HL-60 (cell line): Measurements from ENCODE around the gene PRR14L.

Experiments
- GABPA ChIP-seq: IDR thresholded peaks from 2 replicates; pipeline ENCODE4 v1.6.1; 2012; ENCODE audit warnings: low read depth
- POLR2AphosphoS5 ChIP-seq: IDR thresholded peaks from 2 replicates; pipeline ENCODE4 v1.6.1; 2012; ENCODE audit warnings: low read depth
- TF ChIP-seq, protein P1 (sequence below): IDR thresholded peaks from 2 replicates; pipeline ENCODE4 v1.6.1; 2012; ENCODE audit warnings: low read depth; ENCODE audit not compliant: insufficient replicate concordance
- TF ChIP-seq, protein P2 (sequence below): IDR thresholded peaks from one replicate; pipeline ENCODE4 v1.5.1; 2011; ENCODE audit warnings: low read length, control low read depth, inconsistent platforms; ENCODE audit not compliant: insufficient read depth

- TF ChIP-seq, protein P1, sequence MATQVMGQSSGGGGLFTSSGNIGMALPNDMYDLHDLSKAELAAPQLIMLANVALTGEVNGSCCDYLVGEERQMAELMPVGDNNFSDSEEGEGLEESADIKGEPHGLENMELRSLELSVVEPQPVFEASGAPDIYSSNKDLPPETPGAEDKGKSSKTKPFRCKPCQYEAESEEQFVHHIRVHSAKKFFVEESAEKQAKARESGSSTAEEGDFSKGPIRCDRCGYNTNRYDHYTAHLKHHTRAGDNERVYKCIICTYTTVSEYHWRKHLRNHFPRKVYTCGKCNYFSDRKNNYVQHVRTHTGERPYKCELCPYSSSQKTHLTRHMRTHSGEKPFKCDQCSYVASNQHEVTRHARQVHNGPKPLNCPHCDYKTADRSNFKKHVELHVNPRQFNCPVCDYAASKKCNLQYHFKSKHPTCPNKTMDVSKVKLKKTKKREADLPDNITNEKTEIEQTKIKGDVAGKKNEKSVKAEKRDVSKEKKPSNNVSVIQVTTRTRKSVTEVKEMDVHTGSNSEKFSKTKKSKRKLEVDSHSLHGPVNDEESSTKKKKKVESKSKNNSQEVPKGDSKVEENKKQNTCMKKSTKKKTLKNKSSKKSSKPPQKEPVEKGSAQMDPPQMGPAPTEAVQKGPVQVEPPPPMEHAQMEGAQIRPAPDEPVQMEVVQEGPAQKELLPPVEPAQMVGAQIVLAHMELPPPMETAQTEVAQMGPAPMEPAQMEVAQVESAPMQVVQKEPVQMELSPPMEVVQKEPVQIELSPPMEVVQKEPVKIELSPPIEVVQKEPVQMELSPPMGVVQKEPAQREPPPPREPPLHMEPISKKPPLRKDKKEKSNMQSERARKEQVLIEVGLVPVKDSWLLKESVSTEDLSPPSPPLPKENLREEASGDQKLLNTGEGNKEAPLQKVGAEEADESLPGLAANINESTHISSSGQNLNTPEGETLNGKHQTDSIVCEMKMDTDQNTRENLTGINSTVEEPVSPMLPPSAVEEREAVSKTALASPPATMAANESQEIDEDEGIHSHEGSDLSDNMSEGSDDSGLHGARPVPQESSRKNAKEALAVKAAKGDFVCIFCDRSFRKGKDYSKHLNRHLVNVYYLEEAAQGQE = no peak
- TF ChIP-seq, protein P2, sequence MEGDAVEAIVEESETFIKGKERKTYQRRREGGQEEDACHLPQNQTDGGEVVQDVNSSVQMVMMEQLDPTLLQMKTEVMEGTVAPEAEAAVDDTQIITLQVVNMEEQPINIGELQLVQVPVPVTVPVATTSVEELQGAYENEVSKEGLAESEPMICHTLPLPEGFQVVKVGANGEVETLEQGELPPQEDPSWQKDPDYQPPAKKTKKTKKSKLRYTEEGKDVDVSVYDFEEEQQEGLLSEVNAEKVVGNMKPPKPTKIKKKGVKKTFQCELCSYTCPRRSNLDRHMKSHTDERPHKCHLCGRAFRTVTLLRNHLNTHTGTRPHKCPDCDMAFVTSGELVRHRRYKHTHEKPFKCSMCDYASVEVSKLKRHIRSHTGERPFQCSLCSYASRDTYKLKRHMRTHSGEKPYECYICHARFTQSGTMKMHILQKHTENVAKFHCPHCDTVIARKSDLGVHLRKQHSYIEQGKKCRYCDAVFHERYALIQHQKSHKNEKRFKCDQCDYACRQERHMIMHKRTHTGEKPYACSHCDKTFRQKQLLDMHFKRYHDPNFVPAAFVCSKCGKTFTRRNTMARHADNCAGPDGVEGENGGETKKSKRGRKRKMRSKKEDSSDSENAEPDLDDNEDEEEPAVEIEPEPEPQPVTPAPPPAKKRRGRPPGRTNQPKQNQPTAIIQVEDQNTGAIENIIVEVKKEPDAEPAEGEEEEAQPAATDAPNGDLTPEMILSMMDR = no peak
- TF ChIP-seq POLR2AphosphoS5 (no peak), GABPA (no peak)
Observed at GRCh38 chr22:31754813-31755212, 4.9 kb upstream of the PRR14L start.
